Tibial nerve (tissue), 4 donors: ENCODE data around the gene REC114.

Source experiments
- CTCF ChIP-seq, 5 experiments: fragments of 200-600 bp in 3 of 5; fragments of 450-650 bp in 2 of 5; sonication (generic) in 3 of 5; IDR thresholded peaks; one replicate each; pipeline ENCODE4 v1.5.1; 2016 to 2019; ENCODE audit warnings: antibody characterized with exemption in 5 of 5, mild to moderate bottlenecking in 3 of 5, moderate library complexity in 2 of 5
- EP300 ChIP-seq, 2 donors: sonication (generic); formaldehyde crosslinking; IDR thresholded peaks; one replicate each; pipeline ENCODE4 v1.6.1; 2017; ENCODE audit warnings: antibody characterized with exemption in 2 of 2, mild to moderate bottlenecking in 1 of 2
- POLR2A ChIP-seq, 2 donors: fragments of 450-650 bp; IDR thresholded peaks; one replicate each; pipeline ENCODE4 v1.6.1; 2017; ENCODE audit warnings: antibody characterized with exemption in 2 of 2, mild to moderate bottlenecking in 2 of 2, moderate library complexity in 2 of 2

- TF ChIP-seq CTCF (IDR thresholded peaks at IDR 0.05) (no peak), EP300 (IDR thresholded peaks at IDR 0.05) (no peak), POLR2A (IDR thresholded peaks at IDR 0.05) (no peak)
These were observed 160.0 kb downstream of the REC114 start for GRCh38 chr15:73602992-73603391.
